ENCODE measurements around the gene NR2F1.
A peak's percentile ranks its signal among the peaks of the same experiment; 100 is the strongest.

The NR2F1 gene

GRCh38 chr5:93603793-93604643 is 21.0 kb downstream of the NR2F1 start:
- no peak overlapping the region for H3K4me3 ChIP-seq (ENCODE audit: low read depth, low read length)

- H3K4me3 ChIP-seq (ENCODE audit: low read depth, low read length) = no peak overlapping the region
Observed at GRCh38 chr5:93604644-93605515, 21.9 kb downstream of the NR2F1 start.

GRCh38 chr5:93606382-93606752 is 23.3 kb downstream of the NR2F1 start:
- H3K4me3 ChIP-seq (ENCODE audit: low read depth, low read length) = no peak overlapping the region

- peak overlapping the region; percentile 4 for H3K4me3 ChIP-seq (ENCODE audit: low read depth, low read length)
Observed at GRCh38 chr5:93607367-93608258, 24.6 kb downstream of the NR2F1 start.

- H3K4me3 ChIP-seq (ENCODE audit: low read depth, low read length) = no peak overlapping the region
Observed at GRCh38 chr5:93608855-93609254, 25.8 kb downstream of the NR2F1 start.

GRCh38 chr5:93609762-93610161 is 26.7 kb downstream of the NR2F1 start:
- H3K4me3 ChIP-seq (ENCODE audit: low read depth, low read length) = no peak overlapping the region

GRCh38 chr5:93610581-93611272 is 27.7 kb downstream of the NR2F1 start:
- no peak overlapping the region for H3K4me3 ChIP-seq (ENCODE audit: low read depth, low read length)

- H3K4me3 ChIP-seq (ENCODE audit: low read depth, low read length) = no peak overlapping the region
Observed at GRCh38 chr5:93611273-93611975, 28.4 kb downstream of the NR2F1 start.

- H3K4me3 ChIP-seq (ENCODE audit: low read depth, low read length) = no peak overlapping the region
Observed at GRCh38 chr5:93611976-93612854, 29.2 kb downstream of the NR2F1 start.

- H3K4me3 ChIP-seq (ENCODE audit: low read depth, low read length) = no peak overlapping the region
Observed at GRCh38 chr5:93612855-93613243, 29.8 kb downstream of the NR2F1 start.

GRCh38 chr5:93616538-93617174 is 33.6 kb downstream of the NR2F1 start:
- no peak overlapping the region for H3K4me3 ChIP-seq (ENCODE audit: low read depth, low read length)

GRCh38 chr5:93620487-93621326 is 37.7 kb downstream of the NR2F1 start:
- H3K4me3 ChIP-seq (ENCODE audit: low read depth, low read length) = peak overlapping the region; percentile 55

- H3K4me3 ChIP-seq (ENCODE audit: low read depth, low read length) = peak overlapping the region; percentile 55
Observed at GRCh38 chr5:93621327-93621798, 38.3 kb downstream of the NR2F1 start.

- no peak overlapping the region for H3K4me3 ChIP-seq (ENCODE audit: low read depth, low read length)
Observed at GRCh38 chr5:93622240-93622885, 39.3 kb downstream of the NR2F1 start.

- H3K4me3 ChIP-seq (ENCODE audit: low read depth, low read length) = no peak overlapping the region
Observed at GRCh38 chr5:93623153-93623552, 40.1 kb downstream of the NR2F1 start.

- no peak overlapping the region for H3K4me3 ChIP-seq (ENCODE audit: low read depth, low read length)
Observed at GRCh38 chr5:93626801-93627200, 43.8 kb downstream of the NR2F1 start.

GRCh38 chr5:93632327-93632726 is 49.3 kb downstream of the NR2F1 start:
- no peak overlapping the region for H3K4me3 ChIP-seq (ENCODE audit: low read depth, low read length)
